Mesenchymal stem cell (in vitro differentiated cells and primary cell): ENCODE results near the gene KATNAL2.
"Not testable (repeated sequence)": the region's sequence is repeated elsewhere in the genome, so short reads cannot be mapped to it uniquely, and the experiment has no call there.

ENCODE experiments used
- DNase-seq: peaks from one replicate; pipeline ENCODE4 v3.0.0-alpha.2; 2013
- H2AFZ ChIP-seq: one replicate; pipeline ENCODE4 v1.6.1; 2013; ENCODE audit warnings: low read depth, mild to moderate bottlenecking, control low read depth, inconsistent platforms, low read length, moderate library complexity
- H2AK5ac ChIP-seq: 2 replicates; pipeline ENCODE4 v1.6.1; 2013; ENCODE audit warnings: low read length, moderate library complexity, mild to moderate bottlenecking, inconsistent platforms; ENCODE audit not compliant: severe bottlenecking
- H2BK120ac ChIP-seq: one replicate; pipeline ENCODE4 v1.6.1; 2013; ENCODE audit warnings: low read depth, mild to moderate bottlenecking, inconsistent platforms, low read length, moderate library complexity
- H2BK12ac ChIP-seq, 2 experiments: one replicate each; pipeline ENCODE4 v1.6.1; 2013; ENCODE audit warnings: inconsistent platforms in 2 of 2, low read length in 2 of 2, mild to moderate bottlenecking in 2 of 2, moderate library complexity in 2 of 2, control low read depth in 1 of 2
- H2BK15ac ChIP-seq: one replicate; pipeline ENCODE4 v1.6.1; 2013; ENCODE audit warnings: mild to moderate bottlenecking, low read depth, inconsistent platforms; ENCODE audit not compliant: poor library complexity, severe bottlenecking
- H2BK5ac ChIP-seq: 2 replicates; pipeline ENCODE4 v1.6.1; 2013; ENCODE audit warnings: low read depth, mild to moderate bottlenecking, low read length, control low read depth, inconsistent platforms; ENCODE audit not compliant: poor library complexity, severe bottlenecking
- H3K14ac ChIP-seq, 2 experiments: one replicate each; pipeline ENCODE4 v1.6.1; 2013; ENCODE audit warnings: inconsistent platforms in 2 of 2, low read length in 2 of 2, control low read depth in 1 of 2, mild to moderate bottlenecking in 1 of 2, moderate library complexity in 1 of 2
- H3K18ac ChIP-seq, 2 experiments: one replicate each; pipeline ENCODE4 v1.6.1; 2013; ENCODE audit warnings: inconsistent platforms in 2 of 2, low read length in 2 of 2, control low read depth in 1 of 2, low read depth in 1 of 2, mild to moderate bottlenecking in 1 of 2
- H3K23ac ChIP-seq, 2 experiments: one replicate each; pipeline ENCODE4 v1.6.1; 2013; ENCODE audit warnings: inconsistent platforms in 2 of 2, low read length in 2 of 2, mild to moderate bottlenecking in 2 of 2, moderate library complexity in 2 of 2, control low read depth in 1 of 2
- H3K27ac ChIP-seq: 2 replicates; pipeline ENCODE4 v1.5.1; 2013; ENCODE audit warnings: mild to moderate bottlenecking, moderate library complexity, low read length, control low read depth, inconsistent platforms; ENCODE audit not compliant: poor library complexity, severe bottlenecking
- H3K27me3 ChIP-seq, 2 experiments: 2 replicates each; pipeline versions ENCODE4 v1.6.1 to v1.7.0; 2013; ENCODE audit warnings: low read length in 2 of 2, mild to moderate bottlenecking in 2 of 2, moderate library complexity in 2 of 2, control low read depth in 1 of 2, inconsistent platforms in 1 of 2; ENCODE audit not compliant: control insufficient read depth in 1 of 2, insufficient read depth in 1 of 2
- H3K36me3 ChIP-seq, 2 experiments: 2 replicates each; pipeline versions ENCODE4 v1.6.1 to v1.7.0; 2013; ENCODE audit warnings: low read length in 2 of 2, control low read depth in 1 of 2, inconsistent platforms in 1 of 2, low read depth in 1 of 2, mild to moderate bottlenecking in 1 of 2; ENCODE audit not compliant: insufficient read depth in 2 of 2, control insufficient read depth in 1 of 2
- H3K4ac ChIP-seq, 2 experiments: one replicate each; pipeline ENCODE4 v1.6.1; 2013; ENCODE audit warnings: inconsistent platforms in 2 of 2, low read length in 2 of 2, mild to moderate bottlenecking in 2 of 2, moderate library complexity in 2 of 2, control low read depth in 1 of 2, low read depth in 1 of 2
- H3K4me1 ChIP-seq: 2 replicates; pipeline ENCODE4 v1.6.1; 2013; ENCODE audit warnings: low read depth, low read length, control low read depth; ENCODE audit not compliant: control insufficient read depth, insufficient read depth
- H3K4me2 ChIP-seq: 2 replicates; pipeline ENCODE4 v1.6.1; 2013; ENCODE audit warnings: low read length, mild to moderate bottlenecking, inconsistent platforms; ENCODE audit not compliant: poor library complexity, severe bottlenecking
- H3K4me3 ChIP-seq, 2 experiments: 2 replicates each; pipeline versions ENCODE4 v1.5.1 to v1.7.0; 2013; ENCODE audit warnings: low read length in 2 of 2, mild to moderate bottlenecking in 2 of 2, control low read depth in 1 of 2, low read depth in 1 of 2; ENCODE audit not compliant: insufficient read depth in 1 of 2
- H3K79me1 ChIP-seq: replicated peaks from 2 replicates; pipeline ENCODE4 v1.6.1; 2013; ENCODE audit warnings: mild to moderate bottlenecking, control low read depth, low read length, inconsistent platforms; ENCODE audit not compliant: poor library complexity, severe bottlenecking
- H3K9ac ChIP-seq: 2 replicates; pipeline ENCODE4 v1.7.0; 2013; ENCODE audit warnings: mild to moderate bottlenecking, low read length, moderate library complexity
- H3K9me3 ChIP-seq: 2 replicates; pipeline ENCODE4 v1.7.0; 2013; ENCODE audit warnings: mild to moderate bottlenecking, low read length; ENCODE audit not compliant: control insufficient read depth
- H4K8ac ChIP-seq: one replicate; pipeline ENCODE4 v1.6.1; 2013; ENCODE audit warnings: inconsistent platforms, mild to moderate bottlenecking, low read length, moderate library complexity
- H4K91ac ChIP-seq: one replicate; pipeline ENCODE4 v1.6.1; 2013; ENCODE audit warnings: mild to moderate bottlenecking, low read length, inconsistent platforms
- WGBS: methylation state at CpG from one replicate; pipeline ENCODE4 v1.1.7; 2013; ENCODE audit warnings: mixed read lengths; 5-methylcytosine and 5-hydroxymethylcytosine counted together

Gene KATNAL2

GRCh38 chr18:46964579-46965293, 47.3 kb downstream of the KATNAL2 start:
- not testable (repeated sequence) for H2AFZ ChIP-seq, H3K79me1 ChIP-seq, H2BK12ac ChIP-seq, H3K27me3 ChIP-seq, H2BK120ac ChIP-seq, H3K36me3 ChIP-seq, H3K4me2 ChIP-seq, H4K91ac ChIP-seq, H2BK5ac ChIP-seq, H4K8ac ChIP-seq, H3K27ac ChIP-seq, H2AK5ac ChIP-seq, DNase-seq, H3K18ac ChIP-seq, H3K9ac ChIP-seq, H3K9me3 ChIP-seq, H3K4ac ChIP-seq, H3K4me1 ChIP-seq, H3K23ac ChIP-seq, H3K4me3 ChIP-seq, H3K14ac ChIP-seq, H2BK15ac ChIP-seq
- WGBS, result 96% methylated on average over 4 of the region's 31 CpGs

- not testable (repeated sequence) for H2BK15ac ChIP-seq, H3K4me3 ChIP-seq, H2BK120ac ChIP-seq, H3K18ac ChIP-seq, H3K9ac ChIP-seq, H2BK12ac ChIP-seq, H3K27me3 ChIP-seq, H3K4me1 ChIP-seq, H4K91ac ChIP-seq, H3K14ac ChIP-seq, H3K27ac ChIP-seq, H3K4me2 ChIP-seq, DNase-seq, H3K23ac ChIP-seq, H3K9me3 ChIP-seq, H2AFZ ChIP-seq, H3K36me3 ChIP-seq, H2BK5ac ChIP-seq, H3K79me1 ChIP-seq, H2AK5ac ChIP-seq, H3K4ac ChIP-seq, H4K8ac ChIP-seq
- WGBS, result no CpG with 5 or more reads among the region's 10 CpGs
These were observed 48.9 kb downstream of the KATNAL2 start for GRCh38 chr18:46966266-46966665.

DNA sequence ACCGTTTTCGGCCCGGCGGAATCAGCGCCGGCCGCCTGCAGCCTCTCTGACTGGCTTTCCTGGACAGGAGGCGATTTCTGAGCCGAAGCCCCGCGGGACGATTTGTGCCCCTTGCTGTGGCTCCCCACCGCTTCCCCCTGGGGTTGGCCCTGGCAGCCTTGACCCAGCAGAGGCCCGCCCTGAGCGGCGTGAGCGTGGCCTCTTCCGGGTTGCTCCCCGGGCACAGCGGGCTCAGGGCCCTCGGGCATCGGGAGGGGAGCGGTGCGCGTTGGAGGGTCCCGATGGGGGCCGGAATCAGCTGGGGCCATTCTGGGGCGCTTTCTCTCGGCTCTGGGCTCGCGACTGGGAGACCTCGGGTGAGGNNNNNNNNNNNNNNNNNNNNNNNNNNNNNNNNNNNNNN, 52.1 kb downstream of the KATNAL2 start:
- H3K27me3 ChIP-seq, H3K4me3 ChIP-seq, H2AFZ ChIP-seq, DNase-seq, H3K4ac ChIP-seq, H3K23ac ChIP-seq, H2AK5ac ChIP-seq, H2BK5ac ChIP-seq, H3K14ac ChIP-seq, H3K36me3 ChIP-seq, H3K27ac ChIP-seq, H4K91ac ChIP-seq, H3K4me2 ChIP-seq, H4K8ac ChIP-seq, H3K18ac ChIP-seq, H3K9me3 ChIP-seq, H2BK120ac ChIP-seq, H2BK12ac ChIP-seq, H3K4me1 ChIP-seq, H3K9ac ChIP-seq, H3K79me1 ChIP-seq, H2BK15ac ChIP-seq: not testable (repeated sequence)
- WGBS, result no CpG with 5 or more reads among the region's 32 CpGs

GRCh38 chr18:47019870-47020269, 102.5 kb downstream of the KATNAL2 start:
- H3K18ac ChIP-seq, H3K14ac ChIP-seq, H2BK120ac ChIP-seq, H4K8ac ChIP-seq, H3K27me3 ChIP-seq, H2AK5ac ChIP-seq, H2BK5ac ChIP-seq, H3K36me3 ChIP-seq, DNase-seq, H3K9me3 ChIP-seq, H4K91ac ChIP-seq, H3K9ac ChIP-seq, H2BK15ac ChIP-seq, H3K4me1 ChIP-seq, H3K27ac ChIP-seq, H3K4ac ChIP-seq, H3K79me1 ChIP-seq, H3K4me3 ChIP-seq, H2BK12ac ChIP-seq, H3K4me2 ChIP-seq, H3K23ac ChIP-seq, H2AFZ ChIP-seq: not testable (repeated sequence)
- no CpG with 5 or more reads among the region's 10 CpGs for WGBS
